ENCODE results near the gene FYB2.

The FYB2 gene

GRCh38 chr1:56709995-56710394 lies 109.2 kb downstream of the FYB2 start:
- no peak for DNase-seq

GRCh38 chr1:56709269-56709880 lies 109.8 kb downstream of the FYB2 start:
- no peak for DNase-seq

GRCh38 chr1:56707379-56707778 lies 111.8 kb downstream of the FYB2 start:
- DNase-seq: no peak

- no peak for DNase-seq
Observed at GRCh38 chr1:56703747-56704146, 115.5 kb downstream of the FYB2 start.

- DNase-seq: no peak
Observed at GRCh38 chr1:56696663-56697062, 122.5 kb downstream of the FYB2 start.

- DNase-seq: no peak
Observed at GRCh38 chr1:56688522-56689026, 130.6 kb downstream of the FYB2 start.

GRCh38 chr1:56686169-56686568 lies 133.0 kb downstream of the FYB2 start:
- DNase-seq: no peak

- no peak for DNase-seq
Observed at GRCh38 chr1:56683569-56683968, 135.6 kb downstream of the FYB2 start.

GRCh38 chr1:56676571-56677035 lies 142.6 kb downstream of the FYB2 start:
- no peak for DNase-seq

GRCh38 chr1:56675763-56676162 lies 143.4 kb downstream of the FYB2 start:
- DNase-seq: no peak

- no peak for DNase-seq
Observed at GRCh38 chr1:56672579-56672978, 146.6 kb downstream of the FYB2 start.

- no peak for DNase-seq
Observed at GRCh38 chr1:56671542-56671941, 147.7 kb downstream of the FYB2 start.

- no peak for DNase-seq
Observed at GRCh38 chr1:56671085-56671484, 148.1 kb downstream of the FYB2 start.

GRCh38 chr1:56670350-56670749 lies 148.9 kb downstream of the FYB2 start:
- no peak for DNase-seq
